ENCODE data around the gene CENPA.

DNA sequence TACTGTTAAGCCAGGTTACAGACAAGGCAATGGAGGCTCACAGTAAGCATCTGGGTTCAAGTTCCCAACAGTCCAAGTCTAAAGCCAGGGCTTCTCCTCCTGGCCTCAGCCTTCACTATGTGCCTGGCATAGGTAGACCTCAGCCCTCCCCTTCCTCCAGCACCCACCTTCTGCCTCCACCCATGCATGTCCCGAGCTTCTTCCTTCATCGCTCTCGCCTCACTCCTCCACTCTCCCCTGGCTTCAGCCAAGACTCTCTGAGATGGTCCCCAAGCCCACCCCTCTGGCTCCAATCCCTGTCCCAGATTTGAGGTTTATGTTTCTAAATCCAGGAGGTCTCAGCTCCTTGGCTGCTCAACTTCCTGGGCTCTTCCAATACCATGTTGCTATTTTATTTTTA, 26.9 kb downstream of the CENPA start:
- TF ChIP-seq, protein P1, sequence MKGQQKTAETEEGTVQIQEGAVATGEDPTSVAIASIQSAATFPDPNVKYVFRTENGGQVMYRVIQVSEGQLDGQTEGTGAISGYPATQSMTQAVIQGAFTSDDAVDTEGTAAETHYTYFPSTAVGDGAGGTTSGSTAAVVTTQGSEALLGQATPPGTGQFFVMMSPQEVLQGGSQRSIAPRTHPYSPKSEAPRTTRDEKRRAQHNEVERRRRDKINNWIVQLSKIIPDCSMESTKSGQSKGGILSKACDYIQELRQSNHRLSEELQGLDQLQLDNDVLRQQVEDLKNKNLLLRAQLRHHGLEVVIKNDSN (IDR thresholded peaks at IDR 0.05) = no peak
- TF ChIP-seq, protein P2, sequence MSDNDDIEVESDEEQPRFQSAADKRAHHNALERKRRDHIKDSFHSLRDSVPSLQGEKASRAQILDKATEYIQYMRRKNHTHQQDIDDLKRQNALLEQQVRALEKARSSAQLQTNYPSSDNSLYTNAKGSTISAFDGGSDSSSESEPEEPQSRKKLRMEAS (IDR thresholded peaks at IDR 0.05) = no peak
